Vagina (tissue), 2 donors: ENCODE measurements around the gene LRRC36. TPM values are rescaled to one million over a fixed set of nuclear protein-coding genes. Genes with fewer than 3 reads are reported as not detected.

Source experiments
- DNase-seq, 2 donors: peaks; one replicate each; pipeline ENCODE4 v3.0.0-alpha.2; 2017; ENCODE audit errors: extremely low spot score in 2 of 2
- H3K27ac ChIP-seq: fragments of 200-600 bp; sonication (generic); one replicate; pipeline ENCODE4 v1.5.1; 2019
- H3K27me3 ChIP-seq: fragments of 200-600 bp; sonication (generic); one replicate; pipeline ENCODE4 v1.5.1; 2019
- H3K36me3 ChIP-seq, 2 donors: fragments of 200-600 bp; sonication (generic); one replicate each; pipeline ENCODE4 v1.5.1; 2017 to 2019
- H3K4me1 ChIP-seq: fragments of 200-600 bp; sonication (generic); one replicate; pipeline ENCODE4 v1.5.1; 2019
- H3K4me3 ChIP-seq, 2 donors: fragments of 200-600 bp; sonication (generic); 1 replicate in 1 of 2; 2 replicates in 1 of 2; pipeline ENCODE4 v1.5.1; 2016 to 2019
- H3K9me3 ChIP-seq: fragments of 200-600 bp; sonication (generic); one replicate; pipeline ENCODE4 v1.5.1; 2019
- CTCF ChIP-seq, 3 experiments: fragments of 450-650 bp in 2 of 3; fragments of 200-600 bp in 1 of 3; sonication (generic) in 1 of 3; IDR thresholded peaks; one replicate each; pipeline ENCODE4 v1.5.1; 2017 to 2019; ENCODE audit warnings: antibody characterized with exemption in 3 of 3, mild to moderate bottlenecking in 2 of 3, moderate library complexity in 2 of 3
- POLR2A ChIP-seq, 2 donors: fragments of 450-650 bp; IDR thresholded peaks; one replicate each; pipeline ENCODE4 v1.6.1; 2017; ENCODE audit warnings: antibody characterized with exemption in 2 of 2, mild to moderate bottlenecking in 2 of 2, moderate library complexity in 2 of 2
- POLR2AphosphoS5 ChIP-seq, 2 donors: sonication (generic); formaldehyde crosslinking; IDR thresholded peaks; one replicate each; pipeline ENCODE4 v1.9.0; 2017; ENCODE audit warnings: antibody characterized with exemption in 2 of 2, mild to moderate bottlenecking in 2 of 2, low read depth in 1 of 2; ENCODE audit not compliant: insufficient read depth in 1 of 2
- intact Hi-C: fragments of 100-400 bp; cut with DNase I; formaldehyde crosslinking; loops from one replicate; pipeline ENCODE4 v1.15.1; 2023
- total RNA-seq: library from RNA; depleted of rRNA; stranded (reverse); fragments of >200 nt; gene quantifications from one replicate; pipeline ENCODE4 v1.2.3, GENCODE V29; 2016

The LRRC36 gene
- total RNA-seq, 1 donor from 2014 or later = not detected

DNA sequence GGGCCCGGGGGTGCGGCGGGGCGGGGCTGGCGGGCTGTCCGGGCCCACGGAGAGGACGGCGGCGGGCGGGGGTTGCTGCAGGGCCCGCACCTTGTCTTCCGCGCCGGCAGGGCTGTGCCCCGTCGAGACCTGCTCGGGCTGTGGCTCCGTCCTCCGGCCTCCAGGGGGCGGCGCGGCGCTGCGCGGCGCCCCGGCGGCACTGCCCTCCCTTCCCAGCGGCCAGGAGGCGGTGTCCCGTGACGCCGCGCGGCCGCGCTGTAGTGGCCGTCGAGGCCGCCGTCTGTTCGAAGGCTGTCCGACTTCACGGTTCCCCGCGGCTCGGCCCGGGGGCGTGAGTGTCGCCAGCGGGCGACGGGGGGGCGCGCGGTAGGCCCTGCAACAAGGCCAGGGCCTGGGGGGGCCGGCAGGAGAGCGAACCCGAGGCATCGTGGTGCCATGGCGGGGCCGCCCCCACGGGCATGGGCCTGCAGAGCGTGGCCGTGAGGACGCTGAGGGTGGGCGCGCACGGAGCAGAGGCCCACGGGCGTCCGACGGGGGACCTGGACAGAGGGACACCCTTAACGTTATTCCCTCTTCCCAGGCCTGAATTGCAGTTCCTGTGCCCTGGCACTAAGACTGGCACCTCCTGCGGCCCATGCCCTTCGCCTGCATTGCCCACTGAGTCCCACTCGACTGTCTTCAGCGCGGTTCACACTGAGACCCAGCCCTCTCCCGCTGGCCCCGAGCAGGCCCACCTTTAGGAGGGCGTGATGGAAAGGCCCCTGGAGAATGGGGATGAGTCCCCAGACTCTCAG, 47.1 kb upstream of the LRRC36 start, which contains the start of gene PLEKHG4:
PLEKHG4 (plus strand) TSS at position 237 of the 794 bp plus-strand sequence; CDS start at position 750, 513 bp downstream.
- TF ChIP-seq POLR2AphosphoS5 (IDR thresholded peaks at IDR 0.05; ENCODE audit: insufficient read depth in 1 of 2, low read depth in 1 of 2) (no peak), CTCF (IDR thresholded peaks at IDR 0.05) (peak; percentile 32 to 89 (median 57))
- Histone ChIP-seq H3K9me3 (no peaks in the 10 kb centered on the region), H3K36me3 (no peaks in the 10 kb centered on the region), H3K4me3 (peak within 1 kb of the TSS; percentile 56 to 67), H3K4me1 (peaks cover 30% of the 10 kb centered on the region), H3K27ac (peak within 1 kb of the TSS; percentile 81), H3K27me3 (no peaks in the 10 kb centered on the region)
- intact Hi-C loops = no loop called here
- DNase-seq = no peak

DNA sequence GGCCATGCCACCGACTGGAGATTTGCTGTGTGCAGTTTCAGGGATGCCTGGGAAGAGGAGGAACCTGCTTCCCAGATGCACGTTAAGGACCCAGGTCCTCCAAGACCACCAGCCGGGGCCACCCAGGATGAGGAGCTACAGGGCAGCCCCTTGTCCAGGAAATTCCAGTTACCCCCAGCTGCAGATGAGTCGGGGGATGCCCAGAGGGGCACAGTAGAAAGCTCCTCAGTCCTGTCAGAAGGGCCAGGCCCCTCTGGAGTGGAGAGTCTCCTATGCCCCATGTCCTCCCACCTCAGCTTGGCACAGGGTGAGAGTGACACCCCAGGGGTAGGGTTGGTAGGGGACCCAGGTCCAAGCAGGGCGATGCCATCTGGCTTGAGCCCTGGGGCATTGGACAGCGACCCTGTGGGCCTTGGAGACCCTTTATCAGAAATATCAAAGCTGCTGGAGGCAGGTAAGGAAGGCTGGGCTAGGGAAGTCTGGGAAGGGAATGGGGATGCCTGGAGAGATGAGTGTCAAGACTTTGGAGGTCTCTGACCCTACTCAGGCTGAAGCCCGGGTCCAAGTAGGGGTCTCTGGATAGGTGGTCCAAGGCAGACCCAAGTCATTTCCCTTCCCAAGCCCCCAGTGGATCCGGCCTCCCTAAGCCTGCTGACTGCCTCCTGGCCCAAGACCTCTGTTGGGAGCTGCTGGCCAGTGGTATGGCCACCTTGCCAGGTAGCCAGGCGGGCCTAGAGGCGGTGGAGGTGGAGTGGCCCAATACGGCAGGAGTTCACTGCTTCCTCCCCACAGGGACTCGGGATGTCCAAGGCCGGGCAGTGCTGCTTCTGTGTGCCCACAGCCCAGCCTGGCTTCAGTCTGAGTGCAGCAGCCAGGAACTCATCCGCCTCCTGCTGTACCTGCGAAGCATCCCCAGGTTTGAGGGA, 46.3 kb upstream of the LRRC36 start:
- no peaks in the 10 kb centered on the region for H3K36me3 ChIP-seq
- DNase-seq = no peak
- no peaks in the 10 kb centered on the region for H3K9me3 ChIP-seq
- H3K4me1 ChIP-seq = peaks cover 30% of the 10 kb centered on the region
- no peak for TF ChIP-seq CTCF (IDR thresholded peaks at IDR 0.05)
- TF ChIP-seq POLR2AphosphoS5 (IDR thresholded peaks at IDR 0.05; ENCODE audit: insufficient read depth in 1 of 2, low read depth in 1 of 2) = no peak
- TF ChIP-seq POLR2A (IDR thresholded peaks at IDR 0.05) = no peak
- peak overlapping the region in 1 of 2 donors; percentile 67 for H3K4me3 ChIP-seq
- H3K27me3 ChIP-seq = no peaks in the 10 kb centered on the region
- intact Hi-C loops = no loop called here
- no peak overlapping the region for H3K27ac ChIP-seq

GRCh38 chr16:67281536-67282446, 44.8 kb upstream of the LRRC36 start:
- intact Hi-C loops = no loop called here
- H3K27me3 ChIP-seq = no peaks in the 10 kb centered on the region
- no peaks in the 10 kb centered on the region for H3K9me3 ChIP-seq
- peaks cover 25% of the 10 kb centered on the region for H3K4me1 ChIP-seq
- no peaks in the 10 kb centered on the region for H3K36me3 ChIP-seq
- TF ChIP-seq POLR2A (IDR thresholded peaks at IDR 0.05) (no peak), CTCF (IDR thresholded peaks at IDR 0.05) (no peak), POLR2AphosphoS5 (IDR thresholded peaks at IDR 0.05; ENCODE audit: insufficient read depth in 1 of 2, low read depth in 1 of 2) (no peak)
- no peak for DNase-seq
- H3K27ac ChIP-seq = no peak overlapping the region
- no peak overlapping the region for H3K4me3 ChIP-seq

- intact Hi-C loops = no loop called here
- peaks cover 18% of the 10 kb centered on the region for H3K4me1 ChIP-seq
- DNase-seq = no peak
- no peaks in the 10 kb centered on the region for H3K9me3 ChIP-seq
- no peak for TF ChIP-seq POLR2A (IDR thresholded peaks at IDR 0.05)
- no peaks in the 10 kb centered on the region for H3K36me3 ChIP-seq
- no peak overlapping the region for H3K4me3 ChIP-seq
- H3K27ac ChIP-seq = no peak overlapping the region
- no peaks in the 10 kb centered on the region for H3K27me3 ChIP-seq
These were observed 44.2 kb upstream of the LRRC36 start for GRCh38 chr16:67282447-67282805.
